NCI-H2171 treated with DMSO at 0.1 percent for 48 hours (cell line): ENCODE measurements around the gene FAM83E.
"Not testable (repeated sequence)": the region's sequence is repeated elsewhere in the genome, so short reads cannot be mapped to it uniquely, and the experiment has no call there.

Experiments
- DNase-seq: peaks from one replicate; lab custom pipeline; 2025; lab: John Stamatoyannopoulos, UW

FAM83E gene

GRCh38 chr19:48611872-48612271 lies 3.0 kb downstream of the FAM83E start:
- no peak for DNase-seq

DNA sequence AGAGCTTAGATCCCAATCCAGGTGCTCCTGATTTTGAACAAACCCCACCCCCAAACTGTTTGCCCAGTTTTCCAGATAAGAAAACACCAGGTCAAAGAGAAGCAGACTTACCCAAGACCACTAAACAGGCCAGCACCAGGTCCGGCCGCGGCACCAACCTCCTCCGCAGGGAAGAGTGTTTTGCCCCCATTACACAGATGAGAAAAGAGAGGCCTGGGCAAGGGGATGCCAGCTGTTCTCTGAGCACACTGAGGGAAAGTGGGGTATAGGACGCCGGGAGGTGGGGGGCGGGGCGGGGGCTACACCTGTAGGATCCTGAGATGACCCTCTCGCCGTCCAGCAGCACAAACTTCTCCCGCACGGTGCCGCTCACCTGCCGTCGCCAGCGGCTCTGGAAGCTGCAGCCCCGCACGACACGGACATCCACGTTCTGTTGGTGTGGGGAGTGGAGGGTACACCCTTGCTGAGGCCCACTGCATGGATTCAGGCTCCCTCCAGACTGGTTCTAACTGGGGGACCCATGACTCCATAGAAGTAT lies 5.2 kb downstream of the FAM83E start:
- no peak for DNase-seq

DNA sequence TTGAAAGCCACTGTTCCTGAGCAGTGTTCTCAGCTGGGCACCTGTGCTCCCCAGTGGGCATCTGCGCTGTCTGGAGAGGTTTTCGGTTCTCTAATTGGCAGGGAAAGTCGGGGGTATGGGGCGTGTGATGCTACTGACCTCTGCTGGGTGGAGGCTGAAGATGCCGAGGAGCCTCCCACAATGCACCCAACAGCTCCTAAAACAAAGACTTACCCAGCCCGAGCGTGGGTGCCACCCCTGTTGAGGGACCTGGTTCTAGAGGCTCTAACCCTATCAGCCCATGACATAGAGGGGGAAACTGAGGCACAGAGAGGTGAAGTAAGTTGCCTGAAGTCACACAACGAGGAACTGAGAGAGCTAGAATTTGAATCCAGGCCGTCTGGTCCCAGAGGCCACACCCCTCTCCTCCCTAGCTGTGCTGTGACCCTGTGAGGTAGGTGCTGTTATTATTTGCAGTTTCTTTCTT lies 6.0 kb downstream of the FAM83E start:
- DNase-seq, result peak; percentile 80

DNA sequence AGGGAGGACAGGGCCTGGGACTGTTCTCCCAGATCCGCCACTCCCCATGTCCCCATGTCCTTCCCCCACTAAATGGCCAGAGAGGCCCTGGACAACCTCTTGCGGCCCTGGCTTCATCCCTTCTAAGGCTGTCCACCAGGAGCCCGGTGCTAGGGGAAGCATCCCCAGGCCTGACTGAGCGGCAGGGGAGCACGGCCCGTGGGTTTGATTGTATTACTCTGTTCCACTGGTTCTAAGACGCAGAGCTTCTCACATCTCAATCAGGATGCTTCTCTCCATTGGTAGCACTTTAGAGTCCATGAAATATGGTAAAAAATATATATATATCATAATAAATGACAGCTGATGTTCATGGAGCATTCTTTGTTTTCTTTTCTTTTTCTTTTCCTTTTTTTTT lies 7.5 kb downstream of the FAM83E start:
- no peak for DNase-seq

DNA sequence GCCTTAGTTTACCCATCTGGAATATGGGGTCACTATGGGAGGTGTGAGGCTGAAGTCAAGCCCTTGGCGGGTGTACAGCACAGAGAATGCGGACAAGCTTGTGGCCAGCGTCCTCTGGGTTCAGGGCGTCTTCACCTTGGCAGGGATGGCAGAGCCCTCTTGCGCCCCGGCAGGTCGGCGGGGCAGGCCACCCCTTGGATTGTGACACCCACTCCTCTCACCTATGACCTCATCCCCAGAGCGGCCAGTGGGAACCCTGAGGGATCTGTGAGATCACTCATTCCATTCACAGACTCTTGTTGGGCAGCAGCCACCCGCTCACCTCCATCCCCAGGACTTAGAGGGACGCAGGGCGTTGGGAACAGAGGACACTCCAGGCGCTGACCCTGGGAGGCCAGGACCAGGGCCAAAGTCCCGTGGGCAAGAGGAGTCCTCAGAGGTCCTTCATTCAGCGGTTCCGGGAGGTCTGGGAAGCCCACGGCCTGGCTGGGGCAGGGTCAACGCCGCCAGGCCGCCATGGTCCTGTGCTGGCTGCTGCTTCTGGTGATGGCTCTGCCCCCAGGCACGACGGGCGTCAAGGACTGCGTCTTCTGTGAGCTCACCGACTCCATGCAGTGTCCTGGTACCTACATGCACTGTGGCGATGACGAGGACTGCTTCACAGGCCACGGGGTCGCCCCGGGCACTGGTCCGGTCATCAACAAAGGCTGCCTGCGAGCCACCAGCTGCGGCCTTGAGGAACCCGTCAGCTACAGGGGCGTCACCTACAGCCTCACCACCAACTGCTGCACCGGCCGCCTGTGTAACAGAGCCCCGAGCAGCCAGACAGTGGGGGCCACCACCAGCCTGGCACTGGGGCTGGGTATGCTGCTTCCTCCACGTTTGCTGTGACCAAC lies 8.2 kb downstream of the FAM83E start, which contains the start of gene SPACA4:
Gene SPACA4 (plus strand): TSS at position 280 of the 896 bp plus-strand sequence. CDS start 237 bp downstream, at position 517.
- no peak for DNase-seq

GRCh38 chr19:48603850-48604249 lies 11.0 kb downstream of the FAM83E start:
- DNase-seq, result no peak

GRCh38 chr19:48603449-48603848 lies 11.4 kb downstream of the FAM83E start:
- no peak for DNase-seq

GRCh38 chr19:48603001-48603400 lies 11.9 kb downstream of the FAM83E start:
- no peak for DNase-seq

DNA sequence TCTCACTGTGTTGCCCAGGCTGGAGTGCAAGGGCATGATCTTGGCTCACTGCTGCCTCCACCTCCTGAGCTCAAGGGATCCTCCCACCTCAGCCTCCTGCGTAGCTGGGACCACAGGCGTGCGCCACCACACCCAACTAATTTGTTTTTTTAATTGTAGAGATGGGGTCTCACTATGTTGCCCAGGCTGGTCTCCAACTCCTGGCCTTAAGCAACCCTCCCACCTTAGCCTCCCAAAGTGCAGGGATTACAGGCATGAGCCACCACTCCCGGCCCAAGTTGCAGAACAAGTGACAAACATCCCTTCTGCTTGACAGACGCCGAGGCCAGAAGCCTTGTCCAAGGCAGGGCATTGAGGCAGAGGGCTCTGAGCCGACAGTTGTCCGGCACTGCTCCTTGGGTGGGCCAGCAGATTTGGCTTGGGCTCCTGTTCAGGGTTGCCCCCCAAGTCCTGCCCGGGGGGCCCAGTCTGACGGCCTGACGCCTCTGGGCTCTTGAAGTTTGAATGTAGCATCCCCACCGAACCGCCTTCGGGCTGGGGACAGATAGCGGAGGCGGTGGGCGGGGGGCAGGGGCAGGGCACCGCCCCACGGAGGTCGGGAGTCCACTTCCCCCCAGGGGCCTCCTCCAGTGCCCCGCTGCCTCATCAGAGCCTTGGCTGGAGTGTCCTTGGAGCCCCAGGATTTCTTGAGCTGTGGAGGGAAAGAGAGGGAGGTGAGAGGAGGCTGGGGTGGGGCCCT lies 14.0 kb downstream of the FAM83E start:
- DNase-seq, result no peak

- DNase-seq, result no peak
Observed at GRCh38 chr19:48598996-48599700, 15.7 kb downstream of the FAM83E start.

DNA sequence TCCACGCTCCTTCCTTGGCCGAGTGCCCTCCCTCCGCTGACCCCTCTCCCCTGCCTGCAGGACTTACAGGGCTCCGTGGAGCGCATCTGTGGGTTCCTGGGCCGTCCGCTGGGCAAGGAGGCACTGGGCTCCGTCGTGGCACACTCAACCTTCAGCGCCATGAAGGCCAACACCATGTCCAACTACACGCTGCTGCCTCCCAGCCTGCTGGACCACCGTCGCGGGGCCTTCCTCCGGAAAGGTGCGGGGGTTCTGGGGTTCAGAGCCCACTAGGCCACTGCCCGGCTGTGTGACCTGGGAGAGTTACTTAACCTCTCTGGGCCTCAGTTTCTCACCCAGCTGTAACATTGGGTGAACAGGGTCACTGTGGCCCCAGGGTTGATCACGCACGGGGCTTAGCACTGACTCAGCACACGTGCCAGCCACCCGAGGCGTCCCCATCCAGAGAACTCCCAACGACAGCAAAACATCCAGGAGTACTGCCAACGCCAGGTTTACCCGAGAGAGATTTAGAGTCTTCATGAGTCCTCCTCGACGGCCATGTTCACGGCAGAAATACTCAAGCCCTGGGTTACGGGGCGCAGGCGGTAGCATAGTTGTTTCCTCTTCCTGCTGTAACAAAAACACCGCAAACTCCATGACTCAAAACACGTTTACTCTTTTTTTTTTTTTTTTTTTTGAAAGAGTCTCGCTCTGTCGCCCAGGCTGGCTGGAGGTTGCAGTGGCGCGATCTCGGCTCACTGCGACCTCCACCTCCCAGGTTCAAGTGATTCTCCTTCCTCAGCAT lies 18.0 kb downstream of the FAM83E start:
- no peak for DNase-seq

- no peak for DNase-seq
Observed at GRCh38 chr19:48596237-48596636, 18.6 kb downstream of the FAM83E start.

DNA sequence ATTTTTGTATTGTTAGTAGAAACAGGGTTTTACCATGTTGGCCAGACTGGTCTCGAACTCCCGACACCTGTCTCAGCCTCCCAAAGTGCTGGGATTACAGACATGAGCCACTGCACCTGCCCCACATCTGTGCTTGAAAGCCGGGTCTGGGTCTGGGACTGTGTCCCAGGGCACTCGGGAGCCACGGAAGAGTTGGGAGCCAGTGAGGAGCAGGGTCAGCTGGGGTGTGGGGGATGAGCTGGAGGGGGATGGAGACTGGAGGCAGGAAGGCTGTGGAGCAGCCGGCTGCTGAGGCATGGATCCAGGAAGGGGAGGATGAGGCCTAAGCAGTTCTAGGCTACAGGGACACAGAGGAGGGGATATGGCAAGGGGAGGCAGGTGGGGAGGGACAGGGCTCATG lies 19.0 kb downstream of the FAM83E start:
- no peak for DNase-seq

GRCh38 chr19:48595171-48595570 lies 19.7 kb downstream of the FAM83E start:
- DNase-seq, result no peak

DNA sequence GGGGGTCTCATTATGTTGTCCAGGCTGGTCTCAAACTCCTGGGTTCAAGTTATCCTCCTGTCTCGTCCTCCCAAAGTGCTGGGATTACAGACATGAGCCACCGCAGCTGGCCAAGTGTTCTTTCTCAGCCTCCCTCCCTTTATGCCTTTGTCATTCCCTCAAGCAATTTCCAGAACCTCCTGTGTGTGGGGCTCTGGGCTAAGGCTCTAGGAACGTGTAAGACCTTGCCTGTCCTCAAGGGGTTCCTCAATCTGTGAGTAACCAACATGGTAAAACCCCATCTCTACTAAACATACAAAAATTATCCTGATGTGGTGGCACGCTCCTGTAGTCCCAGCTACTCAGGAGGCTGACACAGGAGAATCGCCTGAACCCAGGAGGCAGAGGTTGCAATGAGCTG lies 23.9 kb downstream of the FAM83E start:
- DNase-seq, result no peak

DNA sequence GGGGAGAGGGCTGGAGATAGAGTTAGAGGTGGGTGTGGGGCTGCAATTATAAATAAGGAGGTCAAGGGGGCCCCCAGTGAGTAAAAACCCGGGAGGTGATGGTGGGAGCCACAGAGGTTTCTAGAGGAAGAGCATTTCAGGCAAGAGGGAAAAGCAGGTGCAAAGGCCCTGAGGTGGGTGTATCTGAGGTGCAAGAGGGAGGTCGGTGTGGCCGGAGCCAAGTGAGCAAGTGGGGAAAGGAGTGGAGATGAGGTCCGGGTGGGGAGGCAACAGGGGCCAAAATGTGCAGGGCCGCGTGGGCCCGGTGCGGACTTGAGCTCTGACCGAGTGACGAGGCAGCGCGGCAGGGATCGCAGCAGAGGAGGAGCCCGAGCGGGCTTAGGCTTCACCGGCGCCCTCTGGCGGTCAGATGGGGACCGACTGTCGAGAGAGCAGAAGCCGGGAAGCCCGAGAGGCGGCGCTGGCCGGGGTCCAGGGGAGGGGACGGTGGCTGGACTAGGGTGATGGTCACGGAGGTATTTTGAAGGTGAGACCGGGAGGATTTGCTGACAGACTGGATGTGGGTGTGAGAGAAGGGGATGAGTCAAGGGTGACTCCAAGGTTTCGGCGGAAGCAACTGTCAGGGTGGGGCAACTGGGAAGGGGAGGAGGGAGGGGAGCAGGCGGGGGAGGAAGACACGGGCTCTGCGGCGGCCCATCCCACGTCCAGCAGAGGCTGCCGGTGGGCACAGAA lies 26.0 kb downstream of the FAM83E start:
- DNase-seq, result peak; percentile 67

DNA sequence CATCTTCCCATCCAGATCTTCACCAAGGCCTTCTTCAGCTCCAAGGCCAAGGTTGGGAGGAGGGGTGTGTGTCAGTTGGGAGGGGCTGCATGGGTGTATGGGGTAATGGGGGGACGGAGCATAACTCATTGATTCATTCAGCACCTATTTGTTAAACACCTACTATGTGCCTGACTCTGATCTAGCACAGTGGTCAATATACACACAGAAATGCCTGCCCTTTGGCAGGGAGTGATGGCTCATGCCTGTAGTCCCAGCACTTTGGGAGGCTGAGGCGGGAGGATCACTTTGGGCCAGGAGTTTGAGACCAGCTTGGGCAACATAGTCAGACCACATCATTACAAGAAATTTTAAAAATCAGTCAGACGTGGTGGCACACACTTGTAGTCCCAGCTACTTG lies 27.5 kb downstream of the FAM83E start:
- no peak for DNase-seq

DNA sequence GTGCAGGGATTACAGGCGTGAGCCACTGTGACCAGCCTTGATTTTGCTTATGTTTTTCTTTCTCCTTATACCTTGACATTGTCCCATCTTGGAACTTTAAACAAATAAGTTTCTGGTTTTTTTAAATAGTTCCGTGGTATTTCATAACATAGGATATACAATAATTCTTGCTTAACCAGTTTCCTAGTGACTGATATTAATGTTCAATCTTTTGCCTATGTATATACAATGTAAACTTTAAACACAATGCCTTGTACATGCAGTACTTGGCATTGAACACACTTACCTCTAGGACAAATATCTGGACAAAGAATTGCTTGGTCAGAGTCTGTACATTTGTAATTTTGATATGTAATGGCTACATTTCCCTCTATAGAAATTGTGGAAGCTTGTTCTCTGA lies 32.7 kb downstream of the FAM83E start:
- no peak for DNase-seq

DNA sequence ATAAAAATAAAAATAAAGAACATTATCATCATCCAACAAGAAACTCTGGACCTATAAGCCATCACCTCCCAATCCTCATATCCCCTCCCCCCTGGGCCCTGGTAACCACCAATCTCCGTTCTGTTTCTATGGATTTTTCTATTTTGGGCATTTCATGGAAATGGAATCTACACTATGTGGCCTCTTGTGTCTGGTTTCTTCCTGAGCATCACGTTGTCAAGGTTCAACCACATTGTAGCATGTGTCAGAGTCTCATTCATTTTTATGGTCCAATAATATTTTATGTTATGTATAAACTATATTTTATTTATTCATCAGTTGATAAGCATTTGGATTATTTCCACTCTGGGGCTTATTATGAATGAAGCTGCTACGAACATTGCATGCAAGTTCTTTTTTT lies 36.0 kb downstream of the FAM83E start:
- no peak for DNase-seq

GRCh38 chr19:48577908-48578307 lies 37.0 kb downstream of the FAM83E start:
- not testable (repeated sequence) for DNase-seq
